Loucy (cell line): Measurements from ENCODE around the gene ZNF865.

Experiments
- CTCF ChIP-seq: fragments of 200-600 bp; sonication (generic); conservative IDR thresholded peaks from 2 replicates; pipeline ENCODE4 v1.5.1; 2014; ENCODE audit warnings: mild to moderate bottlenecking, antibody characterized with exemption, low read length
- EZH2phosphoT487 ChIP-seq: fragments of 200-600 bp; IDR thresholded peaks from 2 replicates; pipeline ENCODE4 v1.6.1; 2018; ENCODE audit warnings: antibody characterized with exemption, mild to moderate bottlenecking, moderate library complexity, borderline replicate concordance

GRCh38 chr19:55598034-55598433 is 7.4 kb upstream of the ZNF865 start:
- no peak for TF ChIP-seq CTCF
- TF ChIP-seq EZH2phosphoT487, result no peak
